H7 (cell line): Measurements from ENCODE around the gene PLGRKT. TPM values are rescaled to one million over a fixed set of nuclear protein-coding genes. Genes with fewer than 3 reads are reported as not detected.

ENCODE experiments used
- total RNA-seq: library from RNA; depleted of rRNA; stranded (reverse); fragments of >200 nt; shearing (Covaris generic); gene quantifications from 2 replicates; pipeline ENCODE4 v1.2.3, GENCODE V29; 2014; rRNA removed

Gene PLGRKT
- total RNA-seq, 1 experiment from 2014 or later: 28.2 TPM

Other genes with a start within 250 kb of the PLGRKT start
- not detected in 2 replicates for gene INSL4, start 206.5 kb downstream of the PLGRKT start, total RNA-seq
- 0.28 TPM in 1 of 2 replicates, not detected in the other for gene RLN2, start 133.2 kb downstream of the PLGRKT start, total RNA-seq
- 0.30 and 0.42 TPM in 2 replicates for gene RLN1, start 98.0 kb downstream of the PLGRKT start, total RNA-seq
- gene CD274, start 12.6 kb upstream of the PLGRKT start, total RNA-seq: 0.26 TPM in 1 of 2 replicates, not detected in the other
- gene PDCD1LG2, start 72.6 kb upstream of the PLGRKT start, total RNA-seq: not detected in 2 replicates
- 19.9 and 20.9 TPM in 2 replicates for gene RIC1, start 191.2 kb upstream of the PLGRKT start, total RNA-seq